BLaER1 treated with 17β-estradiol and CSF1 and Interleukin-3, amounts not matched to agents 10 nM and 100 nM (cell line): ENCODE results near the gene EMILIN3.
A peak's percentile ranks its signal among the peaks of the same experiment; 100 is the strongest.
"Not testable (repeated sequence)": the region's sequence is repeated elsewhere in the genome, so short reads cannot be mapped to it uniquely, and the experiment has no call there.

Experiments used
- H3K27ac ChIP-seq, 11 experiments: shearing (Covaris generic); formaldehyde crosslinking; 2 replicates each; pipeline ENCODE4 v1.8.1; 2022
- H3K27me3 ChIP-seq, 11 experiments: shearing (Covaris generic); formaldehyde crosslinking; 2 replicates each; pipeline ENCODE4 v1.8.1; 2022
- H3K36me3 ChIP-seq, 11 experiments: shearing (Covaris generic); formaldehyde crosslinking; 2 replicates each; pipeline ENCODE4 v1.8.1; 2022
- H3K4me1 ChIP-seq, 10 experiments: shearing (Covaris generic); formaldehyde crosslinking; 2 replicates each; pipeline ENCODE4 v1.8.1; 2022
- H3K4me2 ChIP-seq, 11 experiments: shearing (Covaris generic); formaldehyde crosslinking; 2 replicates each; pipeline ENCODE4 v1.8.1; 2022
- H3K4me3 ChIP-seq, 10 experiments: shearing (Covaris generic); formaldehyde crosslinking; 2 replicates each; pipeline ENCODE4 v1.8.1; 2022
- H3K9ac ChIP-seq, 11 experiments: shearing (Covaris generic); formaldehyde crosslinking; 2 replicates each; pipeline ENCODE4 v1.8.1; 2022
- H3K9me3 ChIP-seq, 11 experiments: shearing (Covaris generic); formaldehyde crosslinking; replicated peaks in 1 of 11; 2 replicates each; pipeline ENCODE4 v1.8.1; 2022
- H4K20me1 ChIP-seq, 11 experiments: shearing (Covaris generic); formaldehyde crosslinking; 2 replicates each; pipeline ENCODE4 v1.8.1; 2022
- Cebpa-rat ChIP-seq, 11 experiments: shearing (Covaris generic); IDR thresholded peaks; 2 replicates each; pipeline ENCODE4 v1.8.1; 2022

EMILIN3 gene

GRCh38 chr20:41327178-41327577 lies 39.4 kb downstream of the EMILIN3 start:
- Histone ChIP-seq H3K36me3 (no peaks in the 10 kb centered on the region), H3K9ac (no peak overlapping the region), H3K4me3 (no peak overlapping the region), H3K9me3 (no peaks in the 10 kb centered on the region), H4K20me1 (no peaks in the 10 kb centered on the region), H3K27ac (no peak overlapping the region), H3K27me3 (no peaks in the 10 kb centered on the region), H3K4me1 (peaks cover 9 to 26% (median 16%) of the 10 kb centered on the region in 10 experiments; a peak in 19 of 20 replicates), H3K4me2 (no peak overlapping the region)
- no peak for TF ChIP-seq Cebpa-rat (IDR thresholded peaks at IDR 0.05)

- Histone ChIP-seq H3K36me3 (no peaks in the 10 kb centered on the region), H3K9ac (no peak overlapping the region), H3K4me2 (peak overlapping the region in 7 of 11 experiments; percentile 13 to 53 (median 33); a peak in 12 of 22 replicates), H3K4me1 (peaks cover 22 to 28% (median 25%) of the 10 kb centered on the region in 10 experiments), H4K20me1 (no peaks in the 10 kb centered on the region), H3K27me3 (no peaks in the 10 kb centered on the region), H3K9me3 (no peaks in the 10 kb centered on the region), H3K4me3 (no peak overlapping the region), H3K27ac (peak overlapping the region in 5 of 11 experiments; percentile 26 to 41 (median 29); a peak in 7 of 22 replicates)
- no peak for TF ChIP-seq Cebpa-rat (IDR thresholded peaks at IDR 0.05)
Observed at GRCh38 chr20:41320976-41321375, 45.6 kb downstream of the EMILIN3 start.

- Histone ChIP-seq H3K9me3 (no peaks in the 10 kb centered on the region), H3K4me1 (peaks cover 24 to 33% (median 30%) of the 10 kb centered on the region in 10 experiments), H3K27me3 (no peaks in the 10 kb centered on the region), H4K20me1 (no peaks in the 10 kb centered on the region), H3K4me2 (peak overlapping the region in 6 of 11 experiments; percentile 13 to 53 (median 36); a peak in 9 of 22 replicates), H3K36me3 (no peaks in the 10 kb centered on the region), H3K27ac (peak overlapping the region in 5 of 11 experiments; percentile 26 to 41 (median 29); a peak in 6 of 22 replicates), H3K9ac (no peak overlapping the region), H3K4me3 (no peak overlapping the region)
- no peak for TF ChIP-seq Cebpa-rat (IDR thresholded peaks at IDR 0.05)
Observed at GRCh38 chr20:41320441-41320840, 46.2 kb downstream of the EMILIN3 start.

- H3K27me3 ChIP-seq: no peaks in the 10 kb centered on the region
- H4K20me1 ChIP-seq: no peaks in the 10 kb centered on the region
- peak overlapping the region; percentile 49 to 100 (median 93) for H3K4me2 ChIP-seq
- no peaks in the 10 kb centered on the region for H3K36me3 ChIP-seq
- H3K9ac ChIP-seq: peak overlapping the region; percentile 92 to 99 (median 97); a peak in 18 of 22 replicates
- peaks cover 24 to 38% (median 33%) of the 10 kb centered on the region in 10 experiments for H3K4me1 ChIP-seq
- no peaks in the 10 kb centered on the region for H3K9me3 ChIP-seq
- peak overlapping the region in 8 of 10 experiments; percentile 79 to 99 (median 91); a peak in 13 of 20 replicates for H3K4me3 ChIP-seq
- peak overlapping the region; percentile 46 to 97 (median 88); a peak in 18 of 22 replicates for H3K27ac ChIP-seq
- no peak for TF ChIP-seq Cebpa-rat (IDR thresholded peaks at IDR 0.05)
Observed at GRCh38 chr20:41318271-41318649, 48.4 kb downstream of the EMILIN3 start.

- no peaks in the 10 kb centered on the region for H4K20me1 ChIP-seq
- peaks cover 24 to 38% (median 33%) of the 10 kb centered on the region in 10 experiments for H3K4me1 ChIP-seq
- peak within 1 kb of the TSS; percentile 92 to 99 (median 97) for H3K9ac ChIP-seq
- peak within 1 kb of the TSS; percentile 80 to 97 (median 94) for H3K27ac ChIP-seq
- no peak for TF ChIP-seq Cebpa-rat (IDR thresholded peaks at IDR 0.05)
- H3K4me2 ChIP-seq: peak within 1 kb of the TSS; percentile 81 to 100 (median 98)
- H3K27me3 ChIP-seq: no peaks in the 10 kb centered on the region
- H3K9me3 ChIP-seq: peaks cover 0 to 2% (median 0%) of the 10 kb centered on the region in 11 experiments; a peak in 7 of 22 replicates
- H3K36me3 ChIP-seq: peaks cover 0 to 2% (median under 1%) of the 10 kb centered on the region in 11 experiments; a peak in 6 of 22 replicates
- H3K4me3 ChIP-seq: peak within 1 kb of the TSS; percentile 79 to 99 (median 92)
Observed at GRCh38 chr20:41317546-41318270, 48.9 kb downstream of the EMILIN3 start, which contains the start of gene ZHX3. ZHX3 (minus strand) TSS chr20:41317731; CDS start chr20:41204916, 112,815 bp downstream.

DNA sequence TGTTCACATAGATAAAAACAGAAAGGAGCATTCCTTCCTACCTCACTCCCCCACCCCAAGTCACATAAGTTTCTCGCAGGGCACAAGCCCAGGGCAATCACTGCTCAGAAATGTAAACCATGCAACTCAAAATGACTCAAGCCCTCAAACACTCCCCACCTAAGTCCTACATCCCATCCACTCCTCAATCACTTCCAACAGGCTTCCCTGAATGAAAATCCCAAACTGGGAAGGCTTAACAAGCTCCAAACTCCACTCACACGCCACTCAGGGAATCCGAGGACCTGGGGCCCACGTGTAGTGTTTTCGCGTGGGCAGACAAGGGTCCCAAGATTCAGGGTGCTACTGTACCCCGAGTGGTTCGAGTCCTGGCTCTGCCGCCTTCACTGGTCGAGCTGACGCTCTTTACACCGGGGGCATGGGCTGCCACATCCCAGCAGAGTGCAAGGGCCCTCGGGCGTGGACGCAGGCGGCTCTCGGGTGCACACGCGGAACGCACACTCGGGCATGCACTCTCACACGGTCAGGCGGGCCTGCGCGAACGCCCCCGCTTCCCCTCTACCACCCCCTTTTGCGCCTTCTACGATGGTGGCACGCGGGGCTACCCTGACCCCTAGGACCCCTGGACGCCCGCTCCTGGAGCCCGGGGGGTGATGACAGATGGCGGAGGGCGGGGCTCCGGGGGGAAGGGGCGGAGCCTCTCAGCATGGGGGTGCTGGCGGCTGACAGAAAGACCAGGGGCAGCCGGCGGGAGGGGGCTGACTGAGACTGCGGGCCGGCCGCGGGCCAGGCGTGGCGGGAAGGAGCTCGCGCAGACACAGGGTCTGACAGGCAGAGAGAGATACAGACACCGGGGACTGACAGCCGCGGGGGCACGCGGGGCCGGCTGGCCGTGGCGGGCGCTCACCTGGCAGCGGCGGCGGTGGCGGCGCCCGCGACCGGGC lies 49.7 kb downstream of the EMILIN3 start:
- H3K9me3 ChIP-seq: peaks cover 6 to 11% (median 8%) of the 10 kb centered on the region in 11 experiments; a peak in 16 of 22 replicates
- H3K27ac ChIP-seq: peak overlapping the region; percentile 80 to 97 (median 94)
- no peaks in the 10 kb centered on the region for H4K20me1 ChIP-seq
- peak overlapping the region; percentile 81 to 100 (median 98) for H3K4me2 ChIP-seq
- TF ChIP-seq Cebpa-rat (IDR thresholded peaks at IDR 0.05): no peak
- H3K9ac ChIP-seq: peak overlapping the region; percentile 92 to 99 (median 97)
- H3K4me1 ChIP-seq: peaks cover 24 to 38% (median 33%) of the 10 kb centered on the region in 10 experiments
- no peaks in the 10 kb centered on the region for H3K27me3 ChIP-seq
- peak overlapping the region; percentile 79 to 99 (median 92) for H3K4me3 ChIP-seq
- H3K36me3 ChIP-seq: peaks cover 0 to 10% (median 8%) of the 10 kb centered on the region in 11 experiments; a peak in 13 of 22 replicates

GRCh38 chr20:41316051-41316450 lies 50.6 kb downstream of the EMILIN3 start:
- Histone ChIP-seq H3K4me2 (peak overlapping the region; percentile 81 to 100 (median 98)), H3K4me3 (peak overlapping the region in 8 of 10 experiments; percentile 79 to 99 (median 93); a peak in 14 of 20 replicates), H3K27ac (peak overlapping the region in 3 of 11 experiments; percentile 95 to 97 (median 96); a peak in 3 of 22 replicates), H3K4me1 (peaks cover 24 to 34% (median 30%) of the 10 kb centered on the region in 10 experiments), H4K20me1 (no peaks in the 10 kb centered on the region), H3K9ac (peak overlapping the region in 7 of 11 experiments; percentile 92 to 99 (median 97); a peak in 11 of 22 replicates), H3K36me3 (peaks cover 0 to 12% (median 9%) of the 10 kb centered on the region in 11 experiments; a peak in 13 of 22 replicates), H3K27me3 (no peaks in the 10 kb centered on the region), H3K9me3 (peaks cover 7 to 13% (median 10%) of the 10 kb centered on the region in 11 experiments; a peak in 16 of 22 replicates)
- no peak for TF ChIP-seq Cebpa-rat (IDR thresholded peaks at IDR 0.05)

DNA sequence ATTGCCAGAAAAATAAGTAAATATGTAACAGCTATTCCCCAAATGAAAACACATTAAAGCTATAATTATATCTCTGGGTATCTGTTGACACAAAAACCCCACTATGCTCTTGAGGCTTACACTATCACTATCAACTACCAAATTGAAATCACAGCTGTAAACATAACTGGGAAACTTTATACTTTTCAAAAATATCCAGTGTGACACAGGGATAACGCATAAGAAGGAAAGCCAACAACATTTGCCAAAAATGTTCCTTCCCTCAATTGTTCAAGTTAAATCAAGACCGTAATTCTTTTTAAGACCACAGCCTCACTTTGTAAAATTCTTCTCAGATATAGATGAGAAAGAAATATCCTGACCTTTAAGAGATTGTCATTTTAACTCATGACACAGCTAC lies 52.2 kb downstream of the EMILIN3 start:
- H4K20me1 ChIP-seq: no peaks in the 10 kb centered on the region; a peak in 1 of 22 replicates
- H3K4me1 ChIP-seq: peaks cover 22 to 37% (median 29%) of the 10 kb centered on the region in 10 experiments
- H3K9me3 ChIP-seq: peaks cover 7 to 13% (median 10%) of the 10 kb centered on the region in 11 experiments; a peak in 16 of 22 replicates
- no peak overlapping the region for H3K4me2 ChIP-seq
- no peak overlapping the region; a peak in 1 of 22 replicates for H3K9ac ChIP-seq
- H3K36me3 ChIP-seq: peaks cover 0 to 12% (median 9%) of the 10 kb centered on the region in 11 experiments; a peak in 13 of 22 replicates
- TF ChIP-seq Cebpa-rat (IDR thresholded peaks at IDR 0.05): no peak
- no peak overlapping the region for H3K4me3 ChIP-seq
- no peak overlapping the region for H3K27ac ChIP-seq
- H3K27me3 ChIP-seq: no peaks in the 10 kb centered on the region

DNA sequence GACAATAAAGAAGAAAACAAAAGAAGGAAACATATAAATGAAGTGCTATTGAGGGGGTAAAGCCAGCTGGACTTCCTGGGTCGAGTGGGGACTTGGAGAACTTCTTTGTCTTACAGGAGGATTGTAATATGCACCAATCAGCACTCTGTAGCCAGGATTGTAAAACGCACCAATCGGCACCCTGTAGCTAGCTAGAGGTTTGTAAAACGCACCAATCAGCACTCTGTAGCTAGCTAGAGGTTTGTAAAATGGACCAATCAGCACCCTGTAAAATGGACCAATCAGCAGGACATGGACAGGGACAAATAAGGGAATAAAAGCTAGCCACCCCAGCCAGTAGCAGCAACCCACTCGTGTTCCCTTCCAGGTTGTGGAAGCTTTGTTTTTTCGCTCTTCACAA lies 54.6 kb downstream of the EMILIN3 start:
- H3K9ac ChIP-seq, H3K27me3 ChIP-seq, H4K20me1 ChIP-seq, H3K27ac ChIP-seq, H3K4me3 ChIP-seq, H3K4me2 ChIP-seq: not testable (repeated sequence)
- Histone ChIP-seq H3K36me3 (peaks cover 0 to 12% (median 9%) of the 10 kb centered on the region in 11 experiments; a peak in 13 of 22 replicates), H3K9me3 (peaks cover 7 to 13% (median 10%) of the 10 kb centered on the region in 11 experiments; a peak in 16 of 22 replicates), H3K4me1 (peaks cover 18 to 51% (median 38%) of the 10 kb centered on the region in 10 experiments)
